ENCODE measurements around the gene SNAP25. TPM values are rescaled to one million over a fixed set of nuclear protein-coding genes. Genes with fewer than 3 reads are reported as not detected.

SNAP25 gene
- total RNA-seq, 2 donors from 2014 or later, result 0.67 to 2.2 TPM

- intact Hi-C loops (cut with DNase I), result no loop called here
- no peaks in the 10 kb centered on the region for H3K36me3 ChIP-seq
- TF ChIP-seq CTCF (IDR thresholded peaks at IDR 0.05), result no peak
- no peaks in the 10 kb centered on the region for H3K4me1 ChIP-seq
- H3K27me3 ChIP-seq, result no peaks in the 10 kb centered on the region
- H3K9me3 ChIP-seq, result no peaks in the 10 kb centered on the region
- H3K9ac ChIP-seq (ENCODE audit: low read depth in 2 of 2, low read length in 2 of 2), result no peak overlapping the region
- DNase-seq, result no peak
- H3K4me3 ChIP-seq, result no peak overlapping the region
- no peak overlapping the region for H3K27ac ChIP-seq
These were observed 44.9 kb downstream of the SNAP25 start for GRCh38 chr20:10263385-10264165.

GRCh38 chr20:10264166-10264558 is 45.5 kb downstream of the SNAP25 start:
- Histone ChIP-seq H3K27ac (no peak overlapping the region), H3K36me3 (no peaks in the 10 kb centered on the region), H3K9ac (ENCODE audit: low read depth in 2 of 2, low read length in 2 of 2) (no peak overlapping the region), H3K27me3 (no peaks in the 10 kb centered on the region), H3K9me3 (no peaks in the 10 kb centered on the region), H3K4me3 (no peak overlapping the region), H3K4me1 (no peaks in the 10 kb centered on the region)
- no peak for TF ChIP-seq CTCF (IDR thresholded peaks at IDR 0.05)
- no peak for DNase-seq
- intact Hi-C loops (cut with DNase I), result no loop called here

GRCh38 chr20:10268636-10269035 is 50.0 kb downstream of the SNAP25 start:
- no peak for TF ChIP-seq CTCF (IDR thresholded peaks at IDR 0.05)
- Histone ChIP-seq H3K4me3 (no peak overlapping the region), H3K4me1 (no peaks in the 10 kb centered on the region), H3K27ac (no peak overlapping the region), H3K9me3 (no peaks in the 10 kb centered on the region), H3K36me3 (no peaks in the 10 kb centered on the region), H3K9ac (ENCODE audit: low read depth in 2 of 2, low read length in 2 of 2) (no peak overlapping the region), H3K27me3 (no peaks in the 10 kb centered on the region)
- no peak for DNase-seq
- intact Hi-C loops (cut with DNase I), result no loop called here

- H3K27me3 ChIP-seq, result no peaks in the 10 kb centered on the region
- no peaks in the 10 kb centered on the region for H3K4me1 ChIP-seq
- H3K27ac ChIP-seq, result no peak overlapping the region
- no peaks in the 10 kb centered on the region for H3K9me3 ChIP-seq
- TF ChIP-seq CTCF (IDR thresholded peaks at IDR 0.05), result no peak
- no peak overlapping the region for H3K9ac ChIP-seq (ENCODE audit: low read depth in 2 of 2, low read length in 2 of 2)
- no peak for DNase-seq
- no peaks in the 10 kb centered on the region for H3K36me3 ChIP-seq
- intact Hi-C loops (cut with DNase I), result no loop called here
- H3K4me3 ChIP-seq, result no peak overlapping the region
These were observed 52.0 kb downstream of the SNAP25 start for GRCh38 chr20:10270630-10271029.

GRCh38 chr20:10271494-10272219 is 53.0 kb downstream of the SNAP25 start:
- Histone ChIP-seq H3K9me3 (no peaks in the 10 kb centered on the region), H3K9ac (ENCODE audit: low read depth in 2 of 2, low read length in 2 of 2) (no peak overlapping the region), H3K27ac (no peak overlapping the region), H3K4me3 (no peak overlapping the region), H3K36me3 (no peaks in the 10 kb centered on the region), H3K27me3 (no peaks in the 10 kb centered on the region), H3K4me1 (no peaks in the 10 kb centered on the region)
- intact Hi-C loops (cut with DNase I), result no loop called here
- no peak for TF ChIP-seq CTCF (IDR thresholded peaks at IDR 0.05)
- DNase-seq, result no peak

Measured in colonic mucosa (tissue), 4 donors.